GM18870 (cell line): ENCODE data around the gene MS4A6E.
"Not testable (repeated sequence)": the region's sequence is repeated elsewhere in the genome, so short reads cannot be mapped to it uniquely, and the experiment has no call there.

Experiments used
- ATAC-seq: cut with Tn5 transposase; IDR thresholded peaks from one replicate; pipeline ENCODE4 v1.9.1; 2021; ENCODE audit warnings: moderate library complexity; ENCODE audit not compliant: unreplicated experiment

Gene MS4A6E

GRCh38 chr11:60334005-60334620 lies 7.1 kb downstream of the MS4A6E start:
- no peak for ATAC-seq

GRCh38 chr11:60336767-60337391 lies 9.8 kb downstream of the MS4A6E start:
- ATAC-seq, result no peak

GRCh38 chr11:60338053-60338452 lies 11.0 kb downstream of the MS4A6E start:
- no peak for ATAC-seq

GRCh38 chr11:60339356-60339755 lies 12.3 kb downstream of the MS4A6E start:
- no peak for ATAC-seq

DNA sequence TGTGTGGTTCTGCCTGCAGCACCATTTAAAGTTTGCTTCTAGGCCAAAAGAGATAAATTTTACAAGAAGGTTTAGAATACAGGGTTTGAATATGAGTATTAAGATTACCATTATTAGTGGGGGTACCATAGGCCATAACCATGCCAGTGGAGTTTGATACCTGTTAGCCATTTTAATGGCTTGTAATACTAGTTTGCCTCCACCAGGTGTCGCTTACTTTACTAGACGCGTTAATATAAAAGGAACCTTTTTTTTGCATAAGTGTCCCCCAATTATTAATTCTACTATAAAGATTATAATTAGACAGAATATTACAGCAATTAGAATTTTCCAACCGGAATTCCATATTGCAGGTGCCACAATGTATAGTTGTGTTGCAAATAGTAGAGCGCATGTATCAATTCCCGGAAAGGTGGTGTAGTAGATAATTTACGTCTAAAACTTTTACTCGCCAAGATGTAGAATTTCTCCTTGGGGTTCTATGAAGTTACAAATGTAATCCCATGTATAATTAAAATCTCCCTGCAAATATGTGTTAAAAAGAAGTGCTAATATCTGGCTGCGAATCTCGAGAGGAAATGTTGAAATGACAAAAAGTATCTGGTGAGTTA lies 16.1 kb downstream of the MS4A6E start:
- no peak for ATAC-seq

DNA sequence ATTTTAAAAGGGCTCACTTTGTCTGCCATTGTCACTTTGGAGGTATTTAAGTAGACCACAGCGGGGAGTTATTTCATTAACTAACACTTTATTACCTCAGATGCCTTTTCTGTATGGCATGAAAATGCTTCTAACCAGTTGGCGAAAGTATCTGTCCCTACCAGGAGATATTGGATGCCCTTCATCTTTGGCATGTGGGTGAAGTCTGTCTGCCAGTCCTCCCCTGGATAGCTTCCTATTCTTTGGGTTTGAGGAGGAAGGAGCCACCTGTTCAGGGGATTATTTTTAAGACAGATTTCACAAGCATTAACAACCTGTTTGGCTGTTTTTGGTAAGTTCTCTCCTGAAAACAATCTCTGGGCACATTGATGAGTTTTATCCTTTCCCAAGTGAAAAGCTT lies 17.1 kb downstream of the MS4A6E start:
- no peak for ATAC-seq

DNA sequence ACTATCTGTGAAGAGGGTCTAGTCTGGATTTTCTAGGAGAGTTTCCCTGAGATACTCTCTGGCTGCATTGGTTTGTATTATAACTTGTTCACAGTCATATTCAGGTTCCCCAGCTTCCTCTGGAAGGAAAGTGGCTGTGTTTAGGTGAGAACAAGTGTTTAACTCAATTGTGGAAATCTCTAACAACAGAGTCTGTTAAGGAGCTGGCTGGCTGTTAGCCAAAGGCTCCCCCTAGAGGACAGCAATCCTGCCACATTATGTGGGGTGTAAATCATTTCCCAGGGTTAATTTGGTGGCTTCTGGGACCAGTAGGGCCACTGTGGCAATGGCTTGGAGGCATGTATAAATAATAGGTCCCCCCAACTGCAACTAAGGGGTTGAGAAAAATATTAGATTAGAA lies 18.4 kb downstream of the MS4A6E start:
- no peak for ATAC-seq

DNA sequence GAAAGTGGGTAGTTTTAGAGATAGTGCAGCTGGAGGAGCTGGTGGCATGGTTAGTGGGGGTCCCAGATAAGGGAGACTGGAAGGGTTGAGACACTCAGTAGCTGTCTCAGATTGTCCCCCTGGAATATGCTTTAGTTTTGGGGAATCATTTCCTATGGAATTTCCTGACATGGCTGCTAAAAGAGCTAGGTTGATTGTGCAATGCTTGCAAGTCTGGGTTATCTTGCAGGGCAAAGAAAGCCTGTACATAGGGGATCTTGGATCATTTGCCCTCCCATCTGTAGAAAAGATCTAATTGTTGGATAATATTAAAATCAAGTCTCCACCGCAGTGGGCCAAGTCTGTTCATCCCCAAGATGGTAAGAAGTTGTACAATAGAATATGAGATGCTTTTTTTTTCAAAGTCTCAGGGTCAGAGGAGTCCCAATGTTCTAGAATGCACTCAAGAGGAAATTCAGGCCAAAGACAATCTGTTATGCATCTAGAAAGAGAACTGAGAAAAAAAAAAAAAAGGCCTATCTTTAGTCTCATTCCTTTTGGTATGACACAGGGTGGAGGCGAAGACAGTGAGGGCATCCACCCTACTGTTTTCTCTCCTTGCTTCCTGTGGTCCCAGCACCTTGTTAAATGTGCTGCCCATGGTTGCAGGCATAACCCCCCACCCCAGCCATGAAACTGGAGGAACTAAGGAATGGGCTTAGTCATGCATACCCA lies 20.2 kb downstream of the MS4A6E start:
- no peak for ATAC-seq

DNA sequence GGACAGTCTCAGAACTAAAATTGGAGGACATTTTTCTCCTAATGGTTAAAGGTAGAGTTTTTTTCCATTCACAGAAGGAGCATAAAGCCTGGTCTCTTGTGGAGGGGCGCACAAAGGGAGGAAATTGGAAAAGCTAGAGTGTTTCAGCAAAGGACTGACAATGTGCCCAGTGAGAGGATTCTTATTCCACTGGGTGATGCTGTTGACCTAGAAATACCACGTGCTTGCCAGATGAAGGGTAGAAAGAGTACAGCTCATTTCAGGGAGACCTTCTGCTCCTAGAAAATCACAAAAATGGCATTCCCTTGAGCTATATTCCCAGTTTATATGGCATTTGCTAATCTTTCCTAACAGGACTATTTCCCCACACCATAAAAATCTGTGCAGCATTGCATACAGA lies 21.1 kb downstream of the MS4A6E start:
- ATAC-seq, result no peak

GRCh38 chr11:60349990-60350389 lies 22.9 kb downstream of the MS4A6E start:
- ATAC-seq, result no peak

DNA sequence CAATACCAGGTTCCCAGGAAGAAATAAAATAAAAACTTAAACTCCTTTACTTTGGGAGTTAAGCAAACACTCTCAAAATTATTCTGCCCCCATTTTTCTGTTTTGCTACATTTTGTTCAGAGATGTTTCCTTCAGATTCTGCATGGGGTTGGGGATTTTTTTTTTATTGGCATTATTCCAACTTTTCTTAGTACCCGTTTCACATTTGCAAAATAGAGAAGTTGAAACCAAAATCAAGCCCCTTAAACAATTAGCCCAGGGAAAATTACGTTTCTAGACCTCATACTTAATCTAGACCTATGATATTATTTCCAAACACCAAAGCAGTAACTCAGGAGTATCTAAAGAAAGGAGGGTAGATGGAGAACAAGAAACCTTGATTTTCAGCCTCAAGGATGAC lies 30.7 kb downstream of the MS4A6E start:
- no peak for ATAC-seq

DNA sequence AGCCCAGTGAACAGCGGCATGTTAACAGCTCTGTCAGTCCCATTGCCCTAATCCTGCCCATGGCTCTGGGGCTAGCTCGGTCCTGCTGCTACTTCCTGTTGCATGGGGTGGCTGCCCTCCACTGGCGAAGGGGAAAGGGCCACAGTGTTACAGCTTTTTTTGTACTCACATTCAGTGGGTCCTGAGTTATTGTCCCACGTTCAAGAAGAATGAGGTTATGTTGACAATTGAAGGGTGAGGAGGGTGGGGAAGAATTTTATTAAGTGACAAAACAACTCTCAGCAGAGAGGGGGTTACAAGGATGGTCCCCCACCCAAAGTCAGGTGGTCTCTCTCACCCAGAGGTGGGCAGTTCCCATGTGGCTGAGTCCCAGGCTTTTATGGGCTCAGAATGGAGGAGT lies 33.6 kb downstream of the MS4A6E start:
- no peak for ATAC-seq

GRCh38 chr11:60362241-60362640 lies 35.2 kb downstream of the MS4A6E start:
- no peak for ATAC-seq

DNA sequence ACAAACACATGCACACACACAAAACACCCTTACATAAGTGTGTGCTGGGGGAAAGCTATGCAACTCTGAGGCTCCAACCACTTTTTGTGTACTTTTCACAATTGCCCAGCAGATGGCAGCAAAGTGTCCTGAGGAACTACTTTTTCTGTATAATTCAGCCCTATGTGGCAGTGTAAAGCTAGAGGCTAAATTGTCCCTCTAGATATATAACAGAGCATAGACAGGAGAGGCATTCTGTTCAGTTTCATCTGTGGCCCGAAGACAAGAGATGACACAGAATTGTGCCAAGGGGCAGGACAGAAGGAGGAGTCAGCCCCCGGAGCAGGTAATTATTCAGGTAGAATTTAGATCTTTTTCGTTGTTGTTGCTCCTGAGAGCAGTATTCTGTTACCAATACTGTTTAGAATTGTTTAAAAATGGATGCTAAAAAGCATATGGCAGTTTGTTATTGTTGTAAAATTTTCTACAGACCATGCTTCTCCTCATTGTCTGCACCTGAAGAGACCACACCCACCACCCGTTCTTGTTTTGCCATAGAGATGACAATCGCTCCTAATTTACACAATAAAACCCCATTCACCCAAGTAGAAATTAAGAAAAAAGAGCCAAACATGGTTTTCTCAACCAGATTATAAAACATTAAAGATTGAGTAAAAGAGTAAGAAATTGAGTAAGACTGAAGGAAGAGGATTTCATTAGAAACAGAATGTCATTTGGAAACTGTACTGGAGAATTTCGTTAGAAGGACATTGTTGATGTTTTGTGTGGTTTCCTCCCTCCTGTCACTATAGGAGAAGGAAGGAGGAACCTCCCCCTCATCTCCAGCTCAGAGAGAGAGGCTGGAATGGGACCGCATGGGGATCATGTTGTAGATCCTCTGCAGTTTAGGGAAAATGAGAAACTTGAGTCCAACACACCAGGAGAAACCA lies 36.8 kb downstream of the MS4A6E start:
- ATAC-seq, result no peak

GRCh38 chr11:60366262-60366904 lies 39.3 kb downstream of the MS4A6E start:
- ATAC-seq, result not testable (repeated sequence)

DNA sequence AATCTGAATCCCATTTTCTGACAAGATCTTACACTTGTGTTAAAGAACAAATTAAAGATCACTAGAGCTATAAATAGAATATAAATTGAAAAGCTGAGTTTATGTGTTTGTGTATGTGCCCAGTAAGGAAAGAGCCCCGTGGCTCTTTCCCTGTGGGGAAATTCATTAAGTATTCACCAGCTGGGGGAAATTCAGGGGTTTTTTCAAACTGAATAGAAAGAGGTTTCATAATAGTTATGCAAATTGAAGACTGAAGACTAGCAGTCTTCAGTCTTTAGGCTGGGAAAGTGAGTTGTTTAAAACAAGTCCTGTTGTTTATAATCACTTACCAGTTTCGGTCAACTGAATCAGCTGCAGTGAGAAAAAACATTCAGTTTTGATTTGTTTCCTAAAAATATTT lies 40.0 kb downstream of the MS4A6E start:
- peak; percentile 83 for ATAC-seq

DNA sequence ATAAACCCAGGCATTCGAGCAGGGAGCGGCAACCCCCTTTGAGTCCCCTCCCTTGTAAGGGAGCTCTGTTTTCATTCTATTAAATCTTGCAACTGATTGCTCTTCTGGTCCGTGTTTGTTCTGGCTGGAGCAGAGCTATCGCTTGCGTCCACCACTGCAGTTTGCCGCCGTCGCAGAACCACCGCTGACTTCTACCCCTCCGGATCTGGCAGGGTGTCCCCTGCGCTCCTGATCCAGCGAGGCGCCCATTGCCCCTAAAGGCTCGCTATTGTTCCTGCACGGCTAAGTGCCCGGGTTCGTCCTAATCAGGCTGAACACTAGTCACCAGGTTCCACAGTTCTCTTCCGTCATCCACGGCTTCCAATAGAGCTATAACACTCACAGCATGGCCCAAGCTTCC lies 40.8 kb downstream of the MS4A6E start:
- no peak for ATAC-seq

DNA sequence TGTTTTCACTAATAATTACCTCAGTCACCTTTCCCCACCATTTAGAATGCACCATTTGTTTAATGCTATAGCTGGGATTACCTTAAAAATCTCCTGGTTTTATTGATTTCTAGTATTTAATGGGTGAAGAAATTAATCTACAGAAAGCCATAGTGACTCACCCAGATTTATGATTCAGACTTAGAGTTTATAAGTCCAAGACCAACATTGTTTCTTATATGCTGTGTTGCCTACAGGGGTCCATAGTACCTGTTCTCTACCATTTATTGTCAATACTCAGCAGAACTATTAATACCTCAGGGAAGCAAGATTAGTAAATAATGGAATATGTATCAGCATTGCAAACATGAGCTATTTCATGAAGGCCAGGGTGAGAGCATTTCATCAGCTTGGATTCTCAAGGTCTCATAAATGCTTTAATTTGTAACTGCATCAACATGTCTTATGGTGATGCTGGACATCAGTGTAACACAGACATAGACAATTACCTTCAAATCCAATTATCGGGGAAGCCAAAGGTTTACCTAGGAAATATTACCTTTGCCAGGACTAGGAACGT lies 43.3 kb downstream of the MS4A6E start:
- ATAC-seq, result no peak

GRCh38 chr11:60370811-60371298 lies 43.8 kb downstream of the MS4A6E start:
- ATAC-seq, result no peak

- no peak for ATAC-seq
Observed at GRCh38 chr11:60371386-60371785, 44.3 kb downstream of the MS4A6E start.
